Smooth muscle cell (in vitro differentiated cells): Measurements from ENCODE around the gene RBMS3. TPM values are rescaled to one million over a fixed set of nuclear protein-coding genes. Genes with fewer than 3 reads are reported as not detected.

ENCODE experiments used
- DNase-seq: peaks from one replicate; lab custom pipeline; 2025; ENCODE audit not compliant: unreplicated experiment; lab: John Stamatoyannopoulos, UW
- H2AFZ ChIP-seq: fragments of 200-600 bp; sonication (generic); 2 replicates; pipeline ENCODE4 v1.6.0; 2016; ENCODE audit warnings: antibody characterized with exemption, low read depth, mild to moderate bottlenecking
- H3F3A ChIP-seq: fragments of 200-600 bp; sonication (generic); 2 replicates; pipeline ENCODE4 v1.6.0; 2017; ENCODE audit warnings: antibody characterized with exemption, low read depth
- H3K27ac ChIP-seq: fragments of 200-600 bp; sonication (generic); 2 replicates; pipeline ENCODE4 v1.5.1; 2016; ENCODE audit warnings: low read depth, mild to moderate bottlenecking
- H3K27me3 ChIP-seq: fragments of 200-600 bp; sonication (generic); 2 replicates; pipeline ENCODE4 v1.6.1; 2016; ENCODE audit warnings: low read depth, mild to moderate bottlenecking
- H3K36me3 ChIP-seq: fragments of 200-600 bp; sonication (generic); 2 replicates; pipeline ENCODE4 v1.5.1; 2016; ENCODE audit warnings: low read depth
- H3K4me1 ChIP-seq: fragments of 200-600 bp; sonication (generic); 2 replicates; pipeline ENCODE4 v1.5.1; 2016; ENCODE audit warnings: low read depth
- H3K4me2 ChIP-seq: fragments of 200-600 bp; sonication (generic); 2 replicates; pipeline ENCODE4 v1.6.0; 2016; ENCODE audit warnings: mild to moderate bottlenecking
- H3K4me3 ChIP-seq: fragments of 200-600 bp; sonication (generic); 2 replicates; pipeline ENCODE4 v1.5.1; 2016; ENCODE audit warnings: mild to moderate bottlenecking
- H3K79me2 ChIP-seq: fragments of 200-600 bp; sonication (generic); 2 replicates; pipeline ENCODE4 v1.6.0; 2016; ENCODE audit warnings: low read depth, mild to moderate bottlenecking
- H3K9ac ChIP-seq: fragments of 200-600 bp; sonication (generic); 2 replicates; pipeline ENCODE4 v1.6.0; 2016; ENCODE audit warnings: low read depth
- H3K9me3 ChIP-seq: fragments of 200-600 bp; sonication (generic); replicated peaks from 2 replicates; pipeline ENCODE4 v1.5.1; 2016; ENCODE audit warnings: low read depth
- H4K20me1 ChIP-seq: fragments of 200-600 bp; sonication (generic); 2 replicates; pipeline ENCODE4 v1.6.0; 2016; ENCODE audit warnings: low read depth
- WGBS: methylation state at CpG from one replicate; pipeline ENCODE4 v1.1.7; 2016; ENCODE audit warnings: low lambda C conversion rate; 5-methylcytosine and 5-hydroxymethylcytosine counted together
- polyA plus RNA-seq: library from polyadenylated mRNA; unstranded; fragments of >200 nt; fragmentation: Nextera tagmentation; extraction: Ambion mirVana; gene quantifications from 2 replicates; pipeline ENCODE4 v1.2.1, GENCODE V29; 2016
- total RNA-seq: library from RNA; depleted of rRNA; stranded (reverse); fragments of >200 nt; gene quantifications from 2 replicates; pipeline ENCODE4 v1.2.3, GENCODE V29; 2014
- TF ChIP-seq, protein P1 (sequence below): fragments of 200-600 bp; sonication (generic); IDR thresholded peaks from 2 replicates; pipeline ENCODE4 v1.5.1; 2017; ENCODE audit warnings: borderline replicate concordance, mild to moderate bottlenecking, antibody characterized with exemption; ENCODE audit not compliant: insufficient read depth, poor library complexity, severe bottlenecking

RBMS3 gene
- total and polyA plus RNA-seq, 2 experiments from 2014 or later = 42.9 to 50.6 TPM

DNA sequence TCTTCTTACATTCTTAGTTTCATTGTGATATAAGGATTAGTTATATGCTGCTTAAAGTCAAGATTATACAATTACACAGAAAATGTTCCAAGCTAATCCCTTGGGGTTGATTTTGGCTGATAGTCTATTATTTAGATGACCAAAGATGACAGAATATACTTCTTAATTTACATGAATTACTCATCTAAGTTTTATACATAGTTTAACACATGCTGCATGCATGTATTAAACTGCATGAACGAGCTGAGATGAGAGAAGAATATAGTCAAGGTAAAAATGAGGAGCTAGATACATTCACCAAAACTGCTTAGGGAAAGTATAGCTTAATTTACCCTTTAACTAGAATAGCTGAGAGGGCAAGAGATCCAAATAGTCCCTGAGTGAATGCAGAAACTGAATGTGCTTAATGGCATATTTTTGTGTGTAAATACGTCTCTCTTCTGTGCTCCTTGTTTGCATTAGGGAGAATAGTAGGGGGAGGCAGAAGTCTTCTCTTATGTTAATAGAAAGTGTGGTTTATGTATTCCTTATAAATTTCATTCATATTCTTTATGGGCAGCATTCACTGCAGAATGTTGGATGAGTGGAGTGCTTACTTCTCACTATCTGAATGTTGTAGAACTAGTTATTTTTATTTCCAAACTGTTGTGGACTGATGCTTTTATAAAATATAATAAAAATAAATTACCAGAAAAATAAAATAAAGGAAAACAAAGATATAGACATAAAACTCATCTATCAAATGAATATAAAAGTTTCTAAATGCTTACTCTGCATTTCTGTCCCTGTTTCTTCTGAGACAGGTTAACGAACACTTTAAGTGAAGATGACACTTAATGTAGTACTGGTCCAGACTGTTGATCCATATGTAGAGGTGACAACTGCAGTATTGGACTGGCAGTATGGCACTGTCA, 327.8 kb downstream of the RBMS3 start:
- Histone ChIP-seq H3K9ac (no peak overlapping the region), H3K27ac (no peak overlapping the region)
- WGBS = 84% methylated on average over 3 of the region's 3 CpGs

GRCh38 chr3:29609328-29609811, 328.5 kb downstream of the RBMS3 start:
- Histone ChIP-seq H3K4me3 (no peak overlapping the region), H2AFZ (no peak overlapping the region), H3K4me2 (no peak overlapping the region), H3K36me3 (no peaks in the 10 kb centered on the region), H3K9ac (no peak overlapping the region), H3K9me3 (no peaks in the 10 kb centered on the region), H3K4me1 (peaks cover 7% of the 10 kb centered on the region), H3K27me3 (no peaks in the 10 kb centered on the region), H4K20me1 (no peaks in the 10 kb centered on the region), H3F3A (peaks cover 6% of the 10 kb centered on the region), H3K79me2 (peaks cover 85% of the 10 kb centered on the region), H3K27ac (no peak overlapping the region)
- TF ChIP-seq, protein P1, sequence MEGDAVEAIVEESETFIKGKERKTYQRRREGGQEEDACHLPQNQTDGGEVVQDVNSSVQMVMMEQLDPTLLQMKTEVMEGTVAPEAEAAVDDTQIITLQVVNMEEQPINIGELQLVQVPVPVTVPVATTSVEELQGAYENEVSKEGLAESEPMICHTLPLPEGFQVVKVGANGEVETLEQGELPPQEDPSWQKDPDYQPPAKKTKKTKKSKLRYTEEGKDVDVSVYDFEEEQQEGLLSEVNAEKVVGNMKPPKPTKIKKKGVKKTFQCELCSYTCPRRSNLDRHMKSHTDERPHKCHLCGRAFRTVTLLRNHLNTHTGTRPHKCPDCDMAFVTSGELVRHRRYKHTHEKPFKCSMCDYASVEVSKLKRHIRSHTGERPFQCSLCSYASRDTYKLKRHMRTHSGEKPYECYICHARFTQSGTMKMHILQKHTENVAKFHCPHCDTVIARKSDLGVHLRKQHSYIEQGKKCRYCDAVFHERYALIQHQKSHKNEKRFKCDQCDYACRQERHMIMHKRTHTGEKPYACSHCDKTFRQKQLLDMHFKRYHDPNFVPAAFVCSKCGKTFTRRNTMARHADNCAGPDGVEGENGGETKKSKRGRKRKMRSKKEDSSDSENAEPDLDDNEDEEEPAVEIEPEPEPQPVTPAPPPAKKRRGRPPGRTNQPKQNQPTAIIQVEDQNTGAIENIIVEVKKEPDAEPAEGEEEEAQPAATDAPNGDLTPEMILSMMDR = no peak
- DNase-seq = no peak

More for the DNA sequence above, 327.8 kb downstream of the RBMS3 start:
- Histone ChIP-seq H3K4me3 (no peak overlapping the region), H3F3A (peaks cover 6% of the 10 kb centered on the region), H4K20me1 (no peaks in the 10 kb centered on the region), H3K4me2 (no peak overlapping the region), H3K79me2 (peaks cover 80% of the 10 kb centered on the region), H3K9me3 (no peaks in the 10 kb centered on the region), H2AFZ (no peak overlapping the region), H3K4me1 (peaks cover 7% of the 10 kb centered on the region), H3K27me3 (no peaks in the 10 kb centered on the region), H3K36me3 (no peaks in the 10 kb centered on the region)
- no peak for DNase-seq
- TF ChIP-seq, protein P1 = no peak

DNA sequence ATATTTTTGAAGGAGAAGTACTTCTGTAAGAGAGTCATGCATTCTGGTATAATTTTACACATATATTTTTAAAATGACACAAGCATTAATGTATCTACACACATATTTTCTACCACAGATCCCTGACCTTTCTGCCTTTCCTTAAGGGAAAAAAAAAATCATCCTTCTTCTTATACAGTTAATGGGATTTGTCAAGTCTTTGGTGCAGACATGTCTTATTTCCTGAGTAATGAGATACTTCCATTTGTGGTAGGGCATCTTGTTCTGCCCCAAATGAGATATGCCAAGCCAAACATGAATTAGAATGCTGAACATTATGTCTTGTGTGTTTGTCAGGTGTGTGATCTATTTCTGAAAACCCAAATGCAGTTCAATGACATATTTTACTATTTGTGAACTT, 329.9 kb downstream of the RBMS3 start:
- Histone ChIP-seq H3K4me3 (no peak overlapping the region), H3K79me2 (peaks cover 86% of the 10 kb centered on the region), H3K27me3 (no peaks in the 10 kb centered on the region), H3K36me3 (no peaks in the 10 kb centered on the region), H3F3A (peaks cover under 1% of the 10 kb centered on the region), H3K9ac (no peak overlapping the region), H2AFZ (no peak overlapping the region), H3K27ac (no peak overlapping the region), H4K20me1 (no peaks in the 10 kb centered on the region), H3K9me3 (no peaks in the 10 kb centered on the region), H3K4me2 (no peak overlapping the region), H3K4me1 (peaks cover 7% of the 10 kb centered on the region)
- TF ChIP-seq, protein P1 = no peak
- no peak for DNase-seq
